Measurements from ENCODE around the gene ABLIM2.
A peak's percentile ranks its signal among the peaks of the same experiment; 100 is the strongest.
"Not testable (repeated sequence)": the region's sequence is repeated elsewhere in the genome, so short reads cannot be mapped to it uniquely, and the experiment has no call there.

Gene ABLIM2

GRCh38 chr4:7939377-7940108 lies 219.1 kb downstream of the ABLIM2 start, which contains the start of gene AFAP1:
TSS of gene AFAP1 (minus strand) at chr4:7939861. CDS start at chr4:7872078, 67,783 bp downstream.
- DNase-seq (ENCODE audit: low spot score) = peak; percentile 84

GRCh38 chr4:7938609-7939376 lies 219.8 kb downstream of the ABLIM2 start:
- no peak for DNase-seq (ENCODE audit: low spot score)

- no peak for DNase-seq (ENCODE audit: low spot score)
Measured at GRCh38 chr4:7938266-7938608, 220.4 kb downstream of the ABLIM2 start.

- no peak for DNase-seq (ENCODE audit: low spot score)
Measured at GRCh38 chr4:7937006-7937405, 221.6 kb downstream of the ABLIM2 start.

- no peak for DNase-seq (ENCODE audit: low spot score)
Measured at GRCh38 chr4:7933651-7934510, 224.7 kb downstream of the ABLIM2 start.

- DNase-seq (ENCODE audit: low spot score) = no peak
Measured at GRCh38 chr4:7932287-7932686, 226.3 kb downstream of the ABLIM2 start.

- DNase-seq (ENCODE audit: low spot score) = no peak
Measured at GRCh38 chr4:7929118-7929951, 229.3 kb downstream of the ABLIM2 start.

- no peak for DNase-seq (ENCODE audit: low spot score)
Measured at GRCh38 chr4:7928711-7929110, 229.9 kb downstream of the ABLIM2 start.

GRCh38 chr4:7926822-7927221 lies 231.8 kb downstream of the ABLIM2 start:
- no peak for DNase-seq (ENCODE audit: low spot score)

- no peak for DNase-seq (ENCODE audit: low spot score)
Measured at GRCh38 chr4:7924570-7924969, 234.0 kb downstream of the ABLIM2 start.

GRCh38 chr4:7924163-7924562 lies 234.4 kb downstream of the ABLIM2 start:
- DNase-seq (ENCODE audit: low spot score) = no peak

- DNase-seq (ENCODE audit: low spot score) = no peak
Measured at GRCh38 chr4:7922466-7922865, 236.1 kb downstream of the ABLIM2 start.

- no peak for DNase-seq (ENCODE audit: low spot score)
Measured at GRCh38 chr4:7918981-7919380, 239.6 kb downstream of the ABLIM2 start.

- DNase-seq (ENCODE audit: low spot score) = not testable (repeated sequence)
Measured at GRCh38 chr4:7918187-7918586, 240.4 kb downstream of the ABLIM2 start.

GRCh38 chr4:7917669-7918068 lies 240.9 kb downstream of the ABLIM2 start:
- no peak for DNase-seq (ENCODE audit: low spot score)

GRCh38 chr4:7915875-7916242 lies 242.8 kb downstream of the ABLIM2 start:
- DNase-seq (ENCODE audit: low spot score) = no peak
